H1 (cell line): ENCODE results near the gene PIK3R6. TPM values are rescaled to one million over a fixed set of nuclear protein-coding genes. Genes with fewer than 3 reads are reported as not detected.

Experiments
- CTCF ChIA-PET: fragments of 300-600 bp; sonication (Branson Sonifier 250); formaldehyde crosslinking; loops from one replicate; lab custom pipeline; 2021; ENCODE audit not compliant: partially characterized antibody; lab: Charles Lee
- POLR2A ChIA-PET: fragments of 300-600 bp; sonication (Branson Sonifier 250); formaldehyde crosslinking; loops from one replicate; lab custom pipeline; 2021; ENCODE audit warnings: inconsistent platforms; ENCODE audit not compliant: partially characterized antibody; lab: Charles Lee
- DNase-seq, 2 experiments: peaks; one replicate each; pipeline versions ENCODE4 v3.0.0 to v3.0.0-alpha.2; 2010 to 2022; ENCODE audit warnings: low spot score in 2 of 2, low read depth in 1 of 2, mixed read lengths in 1 of 2
- FAIRE-seq: peaks from 2 replicates; lab custom pipeline; 2011; peaks lifted over from hg19 to GRCh38; lab: Jason Lieb, UNC
- H2AFZ ChIP-seq: 2 replicates; pipeline ENCODE4 v1.8.1; 2012; ENCODE audit warnings: low read length, inconsistent platforms
- H2AK5ac ChIP-seq: 2 replicates; pipeline ENCODE4 v1.6.1; 2013; ENCODE audit warnings: low read depth, low read length
- H2BK120ac ChIP-seq: replicated peaks from 2 replicates; pipeline ENCODE3; 2013; ENCODE audit warnings: low read depth, low read length, inconsistent platforms
- H2BK12ac ChIP-seq: 2 replicates; pipeline ENCODE4 v1.6.1; 2013; ENCODE audit warnings: low read depth, low read length
- H2BK15ac ChIP-seq: 2 replicates; pipeline ENCODE4 v1.6.1; 2013; ENCODE audit warnings: low read length
- H2BK20ac ChIP-seq: 2 replicates; pipeline ENCODE4 v1.6.1; 2013; ENCODE audit warnings: low read length
- H2BK5ac ChIP-seq: 2 replicates; pipeline ENCODE4 v1.6.1; 2013; ENCODE audit warnings: low read depth, low read length
- H3K14ac ChIP-seq: 2 replicates; pipeline ENCODE4 v1.6.1; 2013; ENCODE audit warnings: inconsistent platforms; ENCODE audit not compliant: insufficient read length
- H3K18ac ChIP-seq: 2 replicates; pipeline ENCODE4 v1.6.1; 2013; ENCODE audit warnings: low read length; ENCODE audit errors: extremely low read depth
- H3K23ac ChIP-seq: 2 replicates; pipeline ENCODE4 v1.6.1; 2013; ENCODE audit warnings: inconsistent platforms; ENCODE audit not compliant: insufficient read length
- H3K23me2 ChIP-seq: 2 replicates; pipeline ENCODE4 v1.6.1; 2013; ENCODE audit warnings: low read depth, low read length
- H3K27ac ChIP-seq: 2 replicates; pipeline ENCODE4 v1.6.1; 2011; ENCODE audit warnings: low read depth, low read length, inconsistent platforms
- H3K27me3 ChIP-seq, 4 experiments: replicated peaks in 1 of 4; 1 replicate in 1 of 4; 2 replicates in 3 of 4; pipeline versions ENCODE4 v1.6.1 to v1.8.1; 2011 to 2013; ENCODE audit warnings: low read length in 3 of 4, mild to moderate bottlenecking in 3 of 4, inconsistent platforms in 2 of 4, mixed read lengths in 2 of 4, moderate library complexity in 1 of 4; ENCODE audit not compliant: control insufficient read depth in 3 of 4, insufficient read depth in 3 of 4; ENCODE audit errors: extremely low read depth in 1 of 4
- H3K36me3 ChIP-seq, 4 experiments: 2 replicates each; pipeline versions ENCODE4 v1.6.1 to v1.8.1; 2011 to 2013; ENCODE audit warnings: mild to moderate bottlenecking in 4 of 4, low read length in 3 of 4, moderate library complexity in 2 of 4, control low read depth in 1 of 4, inconsistent platforms in 1 of 4; ENCODE audit not compliant: insufficient read depth in 4 of 4, control insufficient read depth in 2 of 4
- H3K4ac ChIP-seq: replicated peaks from 2 replicates; pipeline ENCODE3; 2013; ENCODE audit warnings: low read length, low read depth, mixed read lengths, inconsistent platforms; ENCODE audit not compliant: insufficient read length
- H3K4me1 ChIP-seq, 4 experiments: replicated peaks in 1 of 4; 1 replicate in 1 of 4; 2 replicates in 3 of 4; pipeline versions ENCODE4 v1.6.1 to v1.8.1; 2011 to 2013; ENCODE audit warnings: low read length in 3 of 4, inconsistent platforms in 2 of 4, mixed read lengths in 1 of 4; ENCODE audit not compliant: insufficient read depth in 4 of 4, control insufficient read depth in 3 of 4
- H3K4me2 ChIP-seq, 2 experiments: 2 replicates each; pipeline versions ENCODE4 v1.6.1 to v1.8.1; 2011 to 2013; ENCODE audit warnings: low read depth in 2 of 2, low read length in 2 of 2, control low read depth in 1 of 2, inconsistent platforms in 1 of 2, mild to moderate bottlenecking in 1 of 2; ENCODE audit not compliant: insufficient read depth in 1 of 2
- H3K4me3 ChIP-seq, 4 experiments: fragments of 200-600, 300-600 bp in 1 of 4; sonication (generic), shearing (Covaris generic), sonication (Bioruptor Twin) in 1 of 4; 2 replicates each; pipeline versions ENCODE4 v1.5.1 to v1.8.1; 2011 to 2016; ENCODE audit warnings: low read length in 4 of 4, low read depth in 3 of 4, control low read depth in 2 of 4, inconsistent platforms in 2 of 4, mild to moderate bottlenecking in 2 of 4, mixed read lengths in 1 of 4, moderate library complexity in 1 of 4; ENCODE audit not compliant: insufficient read depth in 2 of 4; ENCODE audit errors: extremely low read depth in 1 of 4
- H3K56ac ChIP-seq: replicated peaks from 2 replicates; pipeline ENCODE3; 2013; ENCODE audit warnings: low read depth, mild to moderate bottlenecking, mixed read lengths, low read length, inconsistent platforms; ENCODE audit not compliant: insufficient read length
- H3K79me1 ChIP-seq: 2 replicates; pipeline ENCODE4 v1.6.1; 2013; ENCODE audit warnings: low read depth, low read length, control low read depth
- H3K79me2 ChIP-seq, 2 experiments: 2 replicates each; pipeline versions ENCODE4 v1.6.1 to v1.8.1; 2012 to 2013; ENCODE audit warnings: low read length in 2 of 2, mild to moderate bottlenecking in 2 of 2, inconsistent platforms in 1 of 2; ENCODE audit not compliant: insufficient read depth in 2 of 2, control insufficient read depth in 1 of 2
- H3K9ac ChIP-seq, 4 experiments: replicated peaks in 1 of 4; 1 replicate in 1 of 4; 2 replicates in 3 of 4; pipeline versions ENCODE4 v1.6.1 to v1.8.1; 2011 to 2013; ENCODE audit warnings: low read depth in 3 of 4, low read length in 3 of 4, control low read depth in 2 of 4, mild to moderate bottlenecking in 2 of 4, moderate library complexity in 2 of 4, inconsistent platforms in 1 of 4; ENCODE audit errors: extremely low read depth in 1 of 4
- H3K9me3 ChIP-seq, 2 experiments: 2 replicates each; pipeline versions ENCODE4 v1.6.1 to v1.8.1; 2012 to 2013; ENCODE audit warnings: mild to moderate bottlenecking in 2 of 2, moderate library complexity in 2 of 2, control low read depth in 1 of 2, inconsistent platforms in 1 of 2, low read depth in 1 of 2, low read length in 1 of 2, mixed read lengths in 1 of 2; ENCODE audit not compliant: insufficient read depth in 2 of 2
- H4K20me1 ChIP-seq, 2 experiments: replicated peaks in 1 of 2; 2 replicates each; pipeline versions ENCODE3 to v1.8.1; 2011 to 2013; ENCODE audit warnings: inconsistent platforms in 2 of 2, low read length in 2 of 2, mild to moderate bottlenecking in 1 of 2; ENCODE audit not compliant: insufficient read depth in 2 of 2, control insufficient read depth in 1 of 2
- H4K5ac ChIP-seq: 2 replicates; pipeline ENCODE4 v1.6.1; 2013; ENCODE audit warnings: low read length, low read depth, mixed read lengths, inconsistent platforms; ENCODE audit not compliant: insufficient read length
- H4K8ac ChIP-seq: 2 replicates; pipeline ENCODE4 v1.8.0; 2013; ENCODE audit warnings: mild to moderate bottlenecking, moderate library complexity, low read length, inconsistent platforms; ENCODE audit not compliant: insufficient read depth; ENCODE audit errors: extremely low read depth
- H4K91ac ChIP-seq: replicated peaks from 2 replicates; pipeline ENCODE3; 2013; ENCODE audit warnings: low read length, mixed read lengths, inconsistent platforms; ENCODE audit not compliant: insufficient read length
- ASH2L ChIP-seq: fragments of 200-600, 300-600 bp; sonication (generic); IDR thresholded peaks from one replicate; pipeline ENCODE4 v1.7.1; 2017; ENCODE audit warnings: low read length
- BCL11A ChIP-seq, 2 experiments: IDR thresholded peaks; one replicate each; pipeline ENCODE4 v1.6.1; 2011; ENCODE audit warnings: low read depth in 2 of 2, low read length in 2 of 2, mild to moderate bottlenecking in 2 of 2
- BRCA1 ChIP-seq: IDR thresholded peaks from 2 replicates; pipeline ENCODE4 v1.6.1; 2012; ENCODE audit warnings: low read depth, low read length, improper control_type of control experiment
- FOSL1 ChIP-seq: IDR thresholded peaks from 2 replicates; pipeline ENCODE4 v1.6.1; 2011; ENCODE audit warnings: mild to moderate bottlenecking, low read depth, low read length, moderate library complexity; ENCODE audit not compliant: insufficient read depth
- GABPA ChIP-seq: IDR thresholded peaks from 2 replicates; pipeline ENCODE4 v1.6.1; 2011; ENCODE audit warnings: mild to moderate bottlenecking, low read length, moderate library complexity, borderline replicate concordance; ENCODE audit not compliant: insufficient read depth
- JUND ChIP-seq: IDR thresholded peaks from 2 replicates; pipeline ENCODE4 v1.6.1; 2011; ENCODE audit warnings: mild to moderate bottlenecking, improper control_type of control experiment, low read length
- SAP30 ChIP-seq: fragments of 300-600 bp; sonication (generic); IDR thresholded peaks from 2 replicates; pipeline ENCODE4 v1.7.1; 2012; ENCODE audit warnings: low read length, moderate library complexity, mild to moderate bottlenecking, inconsistent platforms; ENCODE audit not compliant: insufficient read depth, insufficient replicate concordance
- SIN3A ChIP-seq, 2 experiments: IDR thresholded peaks in 1 of 2; conservative IDR thresholded peaks in 1 of 2; 2 replicates each; pipeline ENCODE4 v1.6.1; 2011 to 2012; ENCODE audit warnings: low read length in 2 of 2, improper control_type of control experiment in 1 of 2, low read depth in 1 of 2, mild to moderate bottlenecking in 1 of 2
- TAF7 ChIP-seq: optimal IDR thresholded peaks from 2 replicates; pipeline ENCODE3; 2011; ENCODE audit warnings: low read depth, mild to moderate bottlenecking, inconsistent platforms, low read length, moderate library complexity, borderline replicate concordance
- YY1 ChIP-seq: IDR thresholded peaks from 2 replicates; pipeline ENCODE4 v1.6.1; 2011; ENCODE audit warnings: low read depth, mild to moderate bottlenecking, low read length
- WGBS, 2 experiments: shearing (Covaris generic) in 1 of 2; methylation state at CpG; one replicate each; pipeline versions ENCODE4 v1.1.6 to v1.1.7; 2013 to 2015; ENCODE audit warnings: low lambda C conversion rate in 2 of 2, mixed read lengths in 2 of 2, inconsistent platforms in 1 of 2, low coverage in 1 of 2, missing lambda C conversion rate in 1 of 2; ENCODE audit not compliant: insufficient replicate concordance in 2 of 2, insufficient coverage in 1 of 2, insufficient read length in 1 of 2; ENCODE audit errors: extremely low coverage in 1 of 2, missing lambda C conversion rate in 1 of 2; 5-methylcytosine and 5-hydroxymethylcytosine counted together
- polyA plus RNA-seq, 7 experiments: library from polyadenylated mRNA; depleted of rRNA in 3 of 7; stranded (reverse) in 5 of 7; unstranded in 2 of 7; fragments of >200 nt in 5 of 7; fragments of 200-250 nt in 2 of 7; gene quantifications; 1 replicate in 5 of 7; 2 replicates in 1 of 7; 4 replicates in 1 of 7; pipeline versions ENCODE4 v1.2.1 to v1.2.3, GENCODE V29; 2011 to 2013; ENCODE audit warnings: missing spikeins in 2 of 7, mixed read lengths in 2 of 7
- total RNA-seq: library from RNA; stranded (reverse); fragmentation: NEBNext Ultra II Directional; extraction: Animal tissue kit (Norgen Biotek cat#: 25700); gene quantifications from 2 replicates; pipeline ENCODE4 v1.2.1, GENCODE V29; 2021

Gene PIK3R6
- total and polyA plus RNA-seq, 2 of the 8 experiments (the other 6 are each of a cell fraction or from before 2014, with no cell fraction given): 0.24 to 1.2 TPM

- Histone ChIP-seq H2AK5ac (no peak overlapping the region), H3K9ac (no peak overlapping the region), H3K18ac (no peak overlapping the region), H3K4me2 (no peak overlapping the region), H3K4me3 (no peak overlapping the region), H3K4me1 (peaks cover 3 to 7% (median 6%) of the 10 kb centered on the region in 4 experiments; a peak in 6 of 7 replicates), H3K79me2 (no peaks in the 10 kb centered on the region)
- FAIRE-seq: no peak
- POLR2A ChIA-PET: interaction anchor here (0.6 kb wide), 1 partner anchor 296 kb away, joined by 3 read pairs; no protein-coding TSS in a partner anchor
- TF ChIP-seq BCL11A (IDR thresholded peaks at IDR 0.05; ENCODE audit: low read depth in 2 of 2, low read length in 2 of 2): no peak
- no peak for TF ChIP-seq GABPA
- no peak for TF ChIP-seq BRCA1
- no peak for TF ChIP-seq SAP30
- TF ChIP-seq SIN3A (conservative IDR thresholded peaks at IDR 0.05 in 1 of 2, IDR thresholded peaks at IDR 0.05 in 1 of 2; ENCODE audit: low read depth in 1 of 2, low read length in 2 of 2): no peak
- no peak for TF ChIP-seq YY1
- TF ChIP-seq ASH2L: no peak
- no peak for TF ChIP-seq JUND
- no peak for TF ChIP-seq FOSL1
- no peak for TF ChIP-seq TAF7
- TF ChIP-seq, all 59 proteins: peak for 0
- Histone ChIP-seq H3K4ac (no peak overlapping the region), H4K91ac (no peak overlapping the region), H2AFZ (no peak overlapping the region), H3K14ac (no peak overlapping the region), H4K8ac (no peak overlapping the region), H4K5ac (no peak overlapping the region), H3K36me3 (no peaks in the 10 kb centered on the region), H2BK15ac (no peak overlapping the region), H3K23me2 (peaks cover 6% of the 10 kb centered on the region; the same call in 1 of the 2 replicates), H3K79me1 (no peaks in the 10 kb centered on the region), H3K27me3 (peaks cover 0 to 6% (median 0%) of the 10 kb centered on the region in 4 experiments; a peak in 1 of 7 replicates), H2BK20ac (no peak overlapping the region), H2BK5ac (no peak overlapping the region), H2BK12ac (no peak overlapping the region), H3K23ac (no peak overlapping the region), H3K9me3 (peaks cover 4 to 13% of the 10 kb centered on the region in 2 experiments; a peak in 3 of 4 replicates), H3K27ac (no peak overlapping the region), H3K56ac (no peak overlapping the region), H4K20me1 (no peaks in the 10 kb centered on the region), H2BK120ac (no peak overlapping the region)
- CTCF ChIA-PET: interaction anchor here (1.1 kb wide), 1 partner anchor 9 kb away, joined by 4 read pairs; no protein-coding TSS in a partner anchor
- DNase-seq: no peak
- 81% methylated on average over 7 of the region's 7 CpGs; no CpG with 5 or more reads in 1 of the 2 experiments for WGBS, 2 experiments
Measured at GRCh38 chr17:8794636-8795035, 72.8 kb downstream of the PIK3R6 start.
